ENCODE results near the gene TWF2. TPM values are rescaled to one million over a fixed set of nuclear protein-coding genes. Genes with fewer than 3 reads are reported as not detected.

Gene TWF2
- total and polyA plus RNA-seq, 2 experiments from 2014 or later = 42.3 to 53.0 TPM

GRCh38 chr3:52234516-52235447 lies 4.2 kb downstream of the TWF2 start:
- Histone ChIP-seq H3K27ac (no peak overlapping the region), H3K36me3 (peaks cover 8% of the 10 kb centered on the region), H3K4me3 (no peak overlapping the region), H3K27me3 (no peaks in the 10 kb centered on the region), H3K9me3 (ENCODE audit: low read depth) (no peaks in the 10 kb centered on the region), H3K4me1 (ENCODE audit: low read depth) (peaks cover 14% of the 10 kb centered on the region)
- no peak for DNase-seq (ENCODE audit: low read depth in 1 of 2, low spot score in 1 of 2)
- no peak for TF ChIP-seq CTCF (IDR thresholded peaks at IDR 0.05; ENCODE audit: low read depth, low read length)

- DNase-seq (ENCODE audit: low read depth in 1 of 2, low spot score in 1 of 2) = no peak
- H3K27me3 ChIP-seq = no peaks in the 10 kb centered on the region
- peaks cover 14% of the 10 kb centered on the region for H3K36me3 ChIP-seq
- no peak overlapping the region for H3K4me3 ChIP-seq
- H3K4me1 ChIP-seq (ENCODE audit: low read depth) = peaks cover 14% of the 10 kb centered on the region
- H3K9me3 ChIP-seq (ENCODE audit: low read depth) = no peaks in the 10 kb centered on the region
- no peak for TF ChIP-seq CTCF (IDR thresholded peaks at IDR 0.05; ENCODE audit: low read depth, low read length)
- no peak overlapping the region for H3K27ac ChIP-seq
Measured at GRCh38 chr3:52233968-52234367, 5.0 kb downstream of the TWF2 start.

- Histone ChIP-seq H3K36me3 (peaks cover 14% of the 10 kb centered on the region), H3K4me3 (no peak overlapping the region), H3K27ac (no peak overlapping the region), H3K9me3 (ENCODE audit: low read depth) (no peaks in the 10 kb centered on the region), H3K4me1 (ENCODE audit: low read depth) (peaks cover 10% of the 10 kb centered on the region), H3K27me3 (no peaks in the 10 kb centered on the region)
- no peak for DNase-seq (ENCODE audit: low read depth in 1 of 2, low spot score in 1 of 2)
- TF ChIP-seq CTCF (IDR thresholded peaks at IDR 0.05; ENCODE audit: low read depth, low read length) = no peak
Measured at GRCh38 chr3:52233108-52233591, 5.8 kb downstream of the TWF2 start.

- Histone ChIP-seq H3K4me3 (no peak overlapping the region), H3K9me3 (ENCODE audit: low read depth) (no peaks in the 10 kb centered on the region), H3K27me3 (no peaks in the 10 kb centered on the region), H3K4me1 (ENCODE audit: low read depth) (peaks cover 9% of the 10 kb centered on the region), H3K27ac (no peak overlapping the region), H3K36me3 (peaks cover 14% of the 10 kb centered on the region)
- no peak for TF ChIP-seq CTCF (IDR thresholded peaks at IDR 0.05; ENCODE audit: low read depth, low read length)
- no peak for DNase-seq (ENCODE audit: low read depth in 1 of 2, low spot score in 1 of 2)
Measured at GRCh38 chr3:52232279-52233107, 6.5 kb downstream of the TWF2 start.

- Histone ChIP-seq H3K36me3 (peaks cover 14% of the 10 kb centered on the region), H3K4me1 (ENCODE audit: low read depth) (peaks cover 5% of the 10 kb centered on the region), H3K4me3 (no peak overlapping the region), H3K27me3 (no peaks in the 10 kb centered on the region), H3K9me3 (ENCODE audit: low read depth) (no peaks in the 10 kb centered on the region), H3K27ac (no peak overlapping the region)
- peak; percentile 64 to 65 for DNase-seq (ENCODE audit: low read depth in 1 of 2, low spot score in 1 of 2)
- peak; percentile 83 for TF ChIP-seq CTCF (IDR thresholded peaks at IDR 0.05; ENCODE audit: low read depth, low read length)
Measured at GRCh38 chr3:52231502-52232278, 7.3 kb downstream of the TWF2 start.

Measured in cardiac muscle cell (in vitro differentiated cells and primary cell).